Bone marrow (tissue), 2 donors: Measurements from ENCODE around the gene TMED9.

Experiments
- DNase-seq, 2 donors: peaks; one replicate each; lab custom pipeline; 2025; lab: John Stamatoyannopoulos, UW

The TMED9 gene

DNA sequence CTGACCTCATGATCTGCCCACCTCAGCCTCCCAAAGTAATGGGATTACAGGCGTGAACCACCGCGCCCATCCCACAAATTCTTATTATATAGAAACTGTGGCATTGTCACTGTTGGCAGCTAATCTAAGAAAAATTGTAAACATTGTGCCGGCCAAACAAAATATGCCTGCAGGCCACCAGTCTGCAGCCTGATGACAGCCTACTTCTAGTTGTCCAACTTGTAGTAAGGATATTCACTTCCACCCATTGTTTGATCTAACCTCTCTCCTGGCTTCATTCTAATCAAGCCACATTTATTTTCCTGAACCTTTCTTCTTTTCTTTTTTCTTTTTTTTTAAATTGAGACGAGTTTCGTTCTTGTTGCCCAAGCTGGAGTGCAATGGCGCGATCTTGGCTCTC lies 13.7 kb upstream of the TMED9 start:
- DNase-seq = no peak

DNA sequence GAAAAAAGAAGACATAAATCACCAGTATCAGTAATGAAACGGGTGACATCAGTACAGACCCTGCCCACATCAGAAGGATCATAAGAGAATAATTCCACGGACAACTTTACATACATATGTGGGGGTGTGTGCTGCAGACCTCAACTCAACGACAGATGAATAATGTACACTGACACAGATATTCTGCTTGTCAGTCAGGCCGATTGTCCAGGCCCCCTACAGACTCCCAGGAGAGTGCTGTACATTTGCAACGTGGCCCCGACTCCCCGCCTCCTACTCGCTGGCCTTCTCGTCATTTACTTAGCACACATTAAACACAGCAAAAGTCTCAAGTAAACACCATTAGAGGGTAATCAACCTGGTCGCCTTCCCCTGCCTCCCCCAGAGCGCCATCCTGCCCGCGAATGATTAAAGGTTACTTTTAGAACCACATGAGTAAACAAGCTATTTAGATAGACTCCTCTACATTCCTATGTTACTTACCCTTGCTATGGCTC lies 3.5 kb upstream of the TMED9 start:
- no peak for DNase-seq

DNA sequence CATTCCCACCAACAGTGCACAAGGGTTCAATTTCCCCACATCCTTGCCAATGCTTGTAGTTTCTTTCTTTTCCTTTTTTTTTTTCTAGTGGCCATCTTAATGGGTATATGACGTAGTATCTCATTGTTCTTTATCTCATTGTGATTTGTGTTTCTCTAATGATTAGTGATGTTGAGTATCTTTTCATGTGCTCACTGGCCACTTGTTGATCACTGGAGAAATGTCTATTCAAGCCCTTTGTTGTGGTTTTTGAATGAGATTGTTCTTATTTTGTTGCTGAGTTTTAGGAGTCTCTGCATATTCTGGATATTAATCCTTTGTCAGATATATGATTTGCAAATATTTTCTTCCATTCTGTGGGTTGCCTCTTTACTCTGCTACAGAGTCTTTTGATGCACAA lies 1.6 kb upstream of the TMED9 start:
- no peak for DNase-seq

DNA sequence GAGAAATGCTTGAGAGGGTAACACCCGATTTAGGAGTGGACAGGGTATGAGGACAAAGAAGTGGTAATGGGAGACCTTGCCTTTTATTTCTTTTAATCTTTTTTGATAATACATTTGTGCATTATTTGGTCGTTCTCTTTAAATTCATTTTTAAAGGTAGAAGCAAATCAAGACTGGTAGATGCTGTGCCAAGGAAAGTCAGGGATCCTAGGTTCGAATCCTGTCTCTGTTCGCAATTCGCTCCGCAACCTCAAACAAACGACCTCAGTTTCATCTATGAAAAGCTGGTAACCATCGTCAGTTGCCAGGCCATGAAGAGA lies 353 bp upstream of the TMED9 start:
- DNase-seq = no peak

DNA sequence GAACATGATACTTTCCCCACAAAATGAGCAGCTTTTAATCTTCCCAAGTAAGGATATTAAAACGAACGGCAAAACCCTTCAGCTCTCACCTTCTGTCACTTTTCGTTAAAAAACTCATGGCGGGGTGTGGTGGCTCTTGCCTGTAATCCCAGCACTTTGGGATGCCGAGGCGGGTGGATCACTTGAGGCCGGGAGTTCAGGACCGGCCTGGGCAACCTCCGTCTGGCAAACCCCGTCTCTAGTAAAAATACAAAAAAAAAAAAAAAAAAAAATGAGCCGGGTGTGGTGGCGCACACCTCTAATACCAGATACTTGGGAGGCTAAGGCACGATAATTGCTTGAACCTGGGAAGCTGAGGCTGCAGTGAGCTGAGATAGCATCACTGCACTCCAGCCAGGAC lies 902 bp downstream of the TMED9 start:
- DNase-seq = no peak

DNA sequence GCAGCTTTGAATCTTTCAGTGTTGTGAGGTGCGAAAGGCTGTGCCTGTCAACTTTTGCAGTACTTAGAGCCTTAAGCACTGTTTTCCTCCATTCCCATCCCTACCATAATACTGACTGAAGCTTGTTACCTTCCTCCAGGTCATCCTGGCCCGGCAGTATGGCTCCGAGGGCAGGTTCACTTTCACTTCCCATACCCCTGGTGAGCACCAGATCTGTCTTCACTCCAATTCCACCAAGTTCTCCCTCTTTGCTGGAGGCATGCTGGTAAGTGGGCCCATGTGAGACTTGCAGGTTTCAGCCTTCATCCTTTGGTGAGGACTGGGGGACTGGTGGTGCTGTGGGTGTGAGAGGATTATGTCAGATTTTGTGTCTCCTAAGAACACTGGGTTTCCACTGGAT lies 1.5 kb downstream of the TMED9 start:
- DNase-seq = no peak

DNA sequence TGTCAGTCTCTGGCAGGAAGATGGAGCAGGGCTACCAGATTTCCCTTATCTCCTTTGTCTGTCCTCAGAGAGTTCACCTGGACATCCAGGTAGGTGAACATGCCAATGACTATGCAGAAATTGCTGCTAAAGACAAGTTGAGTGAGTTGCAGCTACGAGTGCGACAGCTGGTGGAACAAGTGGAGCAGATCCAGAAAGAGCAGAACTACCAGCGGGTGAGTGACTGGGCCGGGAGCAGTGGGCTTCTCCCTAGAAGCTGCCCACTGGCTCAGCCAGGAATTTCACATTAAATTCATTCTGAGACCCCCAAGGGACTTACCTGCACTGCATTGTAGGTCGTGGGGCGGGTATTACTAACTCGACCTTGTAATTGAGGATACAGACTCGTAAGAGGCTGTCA lies 2.1 kb downstream of the TMED9 start:
- no peak for DNase-seq

DNA sequence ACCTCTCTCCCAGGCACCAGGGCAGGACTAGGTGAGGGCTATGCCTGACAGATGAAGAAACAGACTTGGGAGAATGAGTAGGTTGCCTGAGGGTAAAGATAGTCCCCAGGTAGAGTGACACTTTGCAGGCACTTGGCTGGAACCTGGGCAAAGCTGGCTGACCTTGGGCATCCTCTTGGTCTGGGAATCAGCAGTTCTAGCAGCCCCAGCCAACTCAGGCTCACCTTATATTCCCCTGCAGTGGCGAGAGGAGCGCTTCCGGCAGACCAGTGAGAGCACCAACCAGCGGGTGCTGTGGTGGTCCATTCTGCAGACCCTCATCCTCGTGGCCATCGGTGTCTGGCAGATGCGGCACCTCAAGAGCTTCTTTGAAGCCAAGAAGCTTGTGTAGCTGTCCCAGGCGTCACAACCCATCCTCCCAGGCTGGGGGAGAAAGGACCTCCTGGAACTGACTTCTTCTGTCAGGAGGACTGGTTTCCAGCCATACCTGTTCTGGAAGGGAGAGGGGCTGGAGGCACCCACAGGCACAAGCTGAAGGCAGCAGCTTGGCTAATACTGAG lies 3.1 kb downstream of the TMED9 start:
- no peak for DNase-seq

DNA sequence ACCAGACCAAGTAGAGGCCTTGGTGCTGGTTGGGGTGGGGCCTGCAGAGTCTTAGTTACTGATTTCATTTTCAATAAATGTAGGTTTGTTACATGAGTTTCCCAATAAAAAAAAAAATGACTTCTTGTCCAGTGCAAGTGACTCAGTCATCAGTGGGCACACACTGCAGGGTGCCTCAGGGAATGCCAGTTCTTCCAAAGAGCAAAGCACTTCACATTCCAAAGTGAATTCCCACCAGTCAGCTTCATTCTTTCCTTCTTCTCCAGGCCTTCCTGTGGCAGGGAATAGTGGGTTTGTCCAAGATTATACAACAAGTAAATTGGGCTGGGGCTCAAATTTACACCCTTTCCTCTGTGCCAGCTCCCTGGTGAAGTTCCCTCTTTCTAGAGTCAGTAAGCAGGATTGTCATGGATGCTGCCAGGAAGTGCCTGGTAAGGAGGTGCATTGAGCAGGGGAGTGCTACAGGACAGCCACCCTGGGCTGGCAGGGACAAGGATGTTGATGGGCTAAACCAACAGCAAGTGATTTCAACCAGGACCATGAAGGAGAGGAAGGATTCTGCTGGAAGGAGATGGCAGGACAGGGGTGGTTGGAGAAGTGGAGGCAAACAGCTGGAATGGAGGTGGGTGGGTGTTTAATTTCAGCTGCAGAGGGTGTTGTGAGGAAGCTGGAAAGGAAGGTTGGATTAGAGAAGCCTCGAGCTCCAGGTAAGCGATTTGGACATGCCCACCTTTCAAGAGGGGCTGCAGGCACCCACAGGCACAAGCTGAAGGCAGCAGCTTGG lies 4.2 kb downstream of the TMED9 start:
- no peak for DNase-seq

DNA sequence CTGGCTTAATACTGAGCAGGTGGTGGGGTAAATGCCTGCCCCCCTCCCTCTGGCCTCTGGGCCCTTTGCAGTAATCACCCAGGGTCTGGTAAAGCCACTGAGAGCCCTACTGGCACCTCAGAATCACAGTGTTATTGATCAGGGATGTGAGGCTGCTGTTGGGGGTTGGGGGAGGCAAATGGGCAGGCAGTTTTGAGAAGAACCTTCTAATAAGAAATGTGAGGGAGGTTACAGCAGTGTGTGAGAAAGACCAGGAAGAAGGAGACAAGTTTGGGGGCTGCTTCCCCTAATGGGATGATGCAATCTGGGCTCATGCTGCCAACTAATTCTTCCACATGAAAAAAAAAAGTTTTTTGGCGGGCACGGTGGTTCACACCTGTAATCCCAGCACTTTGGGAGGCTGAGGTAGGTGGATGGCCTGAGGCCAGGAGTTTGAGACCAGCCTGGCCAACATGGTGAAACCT lies 4.8 kb downstream of the TMED9 start:
- DNase-seq = no peak

DNA sequence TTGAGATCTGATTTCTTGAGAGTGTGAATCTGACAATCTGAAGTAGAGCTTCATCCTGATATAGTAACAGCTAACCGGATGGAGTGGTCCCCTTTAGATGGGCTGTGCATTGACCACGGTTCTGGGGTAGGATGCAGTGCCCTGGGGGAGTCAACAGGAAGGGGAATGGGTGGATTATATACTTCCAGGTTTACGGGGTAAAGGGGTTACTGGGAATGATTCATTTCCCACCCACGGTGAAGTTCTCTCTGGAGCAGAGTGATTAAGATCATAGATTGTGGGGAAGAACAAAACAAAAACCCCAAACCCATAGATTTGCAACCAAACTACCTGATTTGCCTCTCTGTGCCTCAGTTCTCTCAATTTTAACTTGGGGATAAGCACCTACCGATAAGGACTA lies 6.5 kb downstream of the TMED9 start:
- DNase-seq = no peak

DNA sequence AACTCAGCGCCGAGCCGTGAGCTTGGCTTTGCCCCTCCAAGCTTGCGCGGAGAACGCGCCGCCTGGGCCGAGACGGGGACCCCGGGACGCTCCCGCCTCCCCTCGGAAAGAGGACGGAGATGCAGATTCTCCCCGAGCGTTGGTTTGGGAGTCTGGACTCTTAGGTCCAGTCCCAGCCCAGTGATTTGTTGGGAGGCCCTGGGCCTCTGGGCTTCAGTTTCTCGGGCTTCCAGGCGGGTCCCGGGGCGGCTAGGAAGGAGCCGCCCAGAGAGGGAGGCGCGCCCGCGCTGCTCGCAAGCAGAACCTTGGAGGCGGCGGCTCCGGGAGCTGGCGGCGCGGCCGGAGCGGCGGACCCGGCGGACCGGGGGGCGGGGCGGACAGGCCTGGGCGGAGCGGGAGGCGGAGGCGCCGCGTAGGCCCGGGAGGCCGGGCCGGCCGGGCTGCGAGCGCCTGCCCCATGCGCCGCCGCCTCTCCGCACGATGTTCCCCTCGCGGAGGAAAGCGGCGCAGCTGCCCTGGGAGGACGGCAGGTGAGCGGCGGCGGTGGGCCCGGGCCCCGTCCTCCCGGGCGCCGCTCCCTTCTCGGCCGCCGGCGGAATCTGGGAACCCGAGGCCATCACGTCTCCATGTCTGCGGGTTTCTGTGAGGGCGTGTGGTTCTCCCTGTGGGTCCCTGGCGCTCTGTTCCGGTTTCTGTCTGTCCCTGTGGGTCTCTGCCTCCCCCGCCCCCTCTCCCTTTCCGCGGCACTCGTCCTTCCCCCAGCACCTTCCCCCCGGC lies 7.9 kb downstream of the TMED9 start, which contains the start of gene B4GALT7:
TSS of gene B4GALT7 (plus strand) at position 402 of the 777 bp plus-strand sequence. CDS start at position 481, 79 bp downstream.
- DNase-seq = peak; percentile 59 to 72

DNA sequence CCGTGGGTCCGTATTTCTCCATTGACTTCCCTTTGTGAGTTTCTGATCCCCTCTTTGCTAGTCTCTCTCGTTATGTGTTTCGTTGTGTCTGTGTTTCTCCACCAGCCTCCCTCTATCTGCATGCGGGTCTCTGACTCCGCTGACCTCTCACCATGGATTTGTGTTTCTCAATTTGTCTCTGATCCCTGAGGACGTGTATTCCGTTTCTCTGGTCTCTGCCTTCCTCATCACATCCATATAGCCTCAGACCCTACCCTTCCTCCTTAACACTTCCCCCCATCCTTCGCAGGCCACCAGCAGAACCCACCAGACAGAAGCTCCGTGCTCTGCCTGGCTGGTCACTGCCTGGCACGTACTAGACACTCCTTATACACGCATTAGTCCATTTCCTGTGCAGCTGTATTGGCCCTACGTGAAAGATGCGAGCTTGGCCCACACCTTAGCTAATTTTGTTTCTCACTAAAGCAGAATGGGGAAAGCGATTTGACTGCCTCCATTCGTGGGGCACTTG lies 8.6 kb downstream of the TMED9 start:
- DNase-seq = no peak

DNA sequence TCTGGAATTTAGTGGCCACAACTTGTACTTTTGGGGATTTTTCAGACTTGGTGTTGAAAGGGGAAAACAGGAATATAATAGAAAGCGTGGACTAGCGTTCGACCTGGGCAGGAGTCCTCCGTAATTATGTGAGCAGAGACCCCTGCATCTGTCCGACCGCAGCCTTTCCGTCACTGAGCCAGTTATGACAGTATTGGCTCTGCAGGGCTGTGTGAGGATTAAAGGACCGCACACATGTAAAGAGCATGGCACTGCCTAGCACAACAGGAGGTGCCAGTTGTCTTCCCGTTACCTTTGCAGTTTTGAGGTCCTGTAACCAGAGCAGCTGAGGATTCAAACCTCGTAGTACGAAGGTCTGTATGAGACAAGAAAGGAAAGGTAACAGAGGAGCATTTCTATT lies 9.1 kb downstream of the TMED9 start:
- DNase-seq = no peak

DNA sequence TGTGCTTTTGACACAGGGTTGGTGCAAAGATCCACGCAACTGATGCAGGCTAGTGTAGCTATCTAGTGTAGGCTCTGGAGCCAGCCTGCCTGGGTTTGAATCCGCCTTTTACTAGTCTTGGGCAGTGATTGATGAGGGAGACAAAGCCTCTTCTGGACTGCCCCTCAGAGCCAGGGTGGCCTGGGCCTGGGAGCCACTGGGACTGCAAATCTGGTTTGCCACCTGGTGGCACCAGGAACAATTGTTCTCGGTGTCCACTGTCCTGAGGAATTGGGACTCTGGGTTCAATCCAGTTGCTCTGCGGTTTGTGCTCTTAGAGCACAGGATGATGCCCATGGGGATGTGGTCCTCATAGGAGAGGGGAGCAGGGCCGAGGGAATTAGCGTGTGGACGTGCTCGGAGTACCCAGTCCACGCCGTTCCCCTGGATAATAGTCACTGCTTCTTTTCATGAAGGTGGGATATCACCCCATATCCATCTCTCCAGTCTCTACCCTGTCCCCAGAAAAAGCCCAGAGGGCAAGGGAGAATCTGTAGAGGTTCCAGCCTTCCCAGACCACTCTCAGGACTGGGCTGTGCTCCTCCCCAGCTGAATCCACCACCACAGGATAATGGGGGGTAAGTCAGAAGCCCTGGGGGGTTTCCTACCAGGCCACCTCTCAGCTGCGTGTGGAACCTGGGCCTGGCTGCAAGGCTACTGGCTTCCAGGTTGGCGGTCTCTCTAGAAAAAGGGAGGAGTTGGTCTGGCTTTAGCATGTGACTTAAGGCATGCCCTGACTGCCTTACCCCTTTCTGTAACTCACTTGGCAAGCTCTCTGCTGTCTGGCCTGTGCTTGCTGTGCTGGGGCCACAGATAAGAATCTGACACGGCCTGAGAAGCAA lies 9.8 kb downstream of the TMED9 start:
- DNase-seq = no peak

DNA sequence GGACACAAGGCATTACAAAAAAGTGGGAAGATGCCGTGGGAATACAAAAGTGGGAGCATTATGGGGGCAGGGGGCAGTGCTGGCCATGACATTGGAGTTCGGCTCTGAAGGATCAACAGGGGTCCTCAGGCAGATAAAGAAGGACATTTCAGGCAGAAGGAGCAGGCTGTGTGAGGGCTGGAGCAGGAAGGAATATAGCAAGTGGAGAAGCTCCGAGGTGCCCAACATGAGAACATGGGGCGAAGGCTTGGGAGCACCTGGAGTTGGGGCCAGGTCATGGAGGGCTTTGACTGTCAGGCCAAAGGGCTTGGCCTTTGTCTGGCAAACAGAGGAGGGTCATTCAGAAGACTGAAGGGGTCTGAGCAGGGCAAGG lies 10.4 kb downstream of the TMED9 start:
- no peak for DNase-seq

DNA sequence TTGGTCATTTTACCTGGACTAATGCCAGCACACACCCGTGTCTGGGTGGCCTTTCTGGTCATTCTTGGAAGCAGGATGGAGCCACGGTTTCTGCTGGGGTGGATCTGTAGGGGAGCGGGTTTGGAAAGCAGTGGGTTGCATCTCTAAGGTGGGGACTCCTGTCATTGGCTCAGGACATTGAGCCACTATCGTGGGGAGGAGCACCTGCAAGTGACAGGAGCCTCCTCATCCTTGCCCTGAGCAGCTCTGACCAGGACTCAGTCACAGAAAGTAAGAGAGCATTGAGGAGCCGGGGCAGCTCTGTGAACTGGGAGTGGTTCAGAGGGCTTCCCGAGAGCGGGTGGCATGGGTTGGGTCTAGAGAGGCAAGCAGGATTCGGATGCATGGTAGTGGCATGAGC lies 11.6 kb downstream of the TMED9 start:
- no peak for DNase-seq

DNA sequence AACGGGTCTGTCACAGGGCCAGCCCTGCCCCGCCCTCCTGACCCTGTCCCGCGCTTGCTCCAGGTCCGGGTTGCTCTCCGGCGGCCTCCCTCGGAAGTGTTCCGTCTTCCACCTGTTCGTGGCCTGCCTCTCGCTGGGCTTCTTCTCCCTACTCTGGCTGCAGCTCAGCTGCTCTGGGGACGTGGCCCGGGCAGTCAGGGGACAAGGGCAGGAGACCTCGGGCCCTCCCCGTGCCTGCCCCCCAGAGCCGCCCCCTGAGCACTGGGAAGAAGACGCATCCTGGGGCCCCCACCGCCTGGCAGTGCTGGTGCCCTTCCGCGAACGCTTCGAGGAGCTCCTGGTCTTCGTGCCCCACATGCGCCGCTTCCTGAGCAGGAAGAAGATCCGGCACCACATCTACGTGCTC lies 12.1 kb downstream of the TMED9 start:
- DNase-seq = no peak

DNA sequence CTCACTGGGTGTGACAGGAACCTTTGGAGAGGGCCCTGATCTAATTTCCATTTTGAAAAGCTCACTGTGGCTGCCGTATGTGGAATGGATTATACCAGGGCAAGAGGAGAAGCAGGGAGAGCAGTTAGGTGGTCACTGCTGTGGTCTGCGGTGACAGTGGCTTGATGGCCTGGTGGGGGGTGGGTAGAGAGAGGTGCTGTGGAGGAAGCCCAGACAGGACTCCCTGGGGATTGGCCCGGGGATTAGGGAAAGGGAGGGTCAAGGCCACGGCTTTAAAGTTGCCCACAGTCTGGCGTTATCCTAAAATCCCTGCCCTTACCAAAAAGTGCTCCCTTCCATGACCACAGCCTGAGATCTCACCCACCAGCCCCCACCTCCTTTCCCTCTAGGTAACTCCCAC lies 12.7 kb downstream of the TMED9 start:
- DNase-seq = no peak

DNA sequence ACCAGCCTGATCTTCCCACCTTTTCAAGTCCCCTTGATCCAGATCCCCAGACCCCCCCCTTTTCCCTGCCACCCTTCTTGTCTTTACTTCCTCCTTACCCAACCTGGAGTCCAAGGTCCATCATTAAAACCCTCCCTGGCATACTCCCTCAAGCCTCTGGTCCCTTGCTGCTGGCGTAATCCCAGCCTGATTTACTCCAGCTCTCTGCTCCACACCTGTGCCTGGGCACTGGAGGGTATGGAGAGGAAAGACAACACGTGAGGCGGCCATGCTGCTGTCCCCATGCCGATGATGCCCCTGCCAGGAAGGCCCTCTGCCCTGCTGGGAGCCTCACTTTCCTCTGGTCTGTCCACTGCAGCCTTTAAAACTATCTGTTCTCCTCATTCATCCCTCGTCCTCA lies 13.1 kb downstream of the TMED9 start:
- no peak for DNase-seq

DNA sequence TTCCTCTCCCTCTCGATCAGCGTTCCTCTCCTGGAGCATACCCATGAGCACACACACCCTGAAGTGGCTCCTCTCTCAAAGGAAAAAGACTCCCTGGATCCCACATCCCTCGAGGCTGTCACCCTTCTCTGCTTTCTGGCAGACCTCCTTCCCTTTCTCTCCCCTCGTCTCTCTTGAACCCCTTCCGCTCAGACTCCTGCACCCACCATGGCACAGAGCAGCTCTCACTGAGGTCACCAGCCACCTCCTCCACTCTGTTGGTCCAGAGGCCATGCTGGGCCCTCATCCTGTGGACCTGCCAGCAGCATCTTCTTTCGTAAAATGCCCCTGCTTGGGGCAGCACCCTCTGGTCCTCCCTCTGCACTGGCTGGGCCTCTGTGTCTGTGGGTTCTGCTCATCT lies 13.7 kb downstream of the TMED9 start:
- no peak for DNase-seq
